Naive thymus-derived CD8-positive, alpha-beta T cell (primary cell): ENCODE results near the gene METAP2. TPM values are rescaled to one million over a fixed set of nuclear protein-coding genes. Genes with fewer than 3 reads are reported as not detected.
A peak's percentile ranks its signal among the peaks of the same experiment; 100 is the strongest.
"Not testable (repeated sequence)": the region's sequence is repeated elsewhere in the genome, so short reads cannot be mapped to it uniquely, and the experiment has no call there.

Experiments
- ATAC-seq, 2 donors: fragments of 150-1000 bp; cut with Tn5 transposase in 1 of 2; sonication (Bioruptor Pico), chemical (Tn5 transposase) in 1 of 2; 1 replicate in 1 of 2; 2 replicates in 1 of 2; pipeline ENCODE4 v1.10.0; 2021; ENCODE audit warnings: mild to moderate bottlenecking in 2 of 2, moderate library complexity in 2 of 2
- POLR2A ChIA-PET: fragments of 350-600 bp; sonication (Branson Sonifier 250); formaldehyde crosslinking; loops from one replicate; lab custom pipeline; 2021; ENCODE audit warnings: antibody characterized with exemption; lab: Charles Lee
- DNase-seq, 10 donors: peaks; one replicate each; pipeline versions ENCODE4 v3.0.0 to v3.0.0-alpha.2; 2020 to 2022
- H3K27ac Mint-ChIP-seq, 10 donors: one replicate each; pipeline ENCODE4 v1.8.0; 2020 to 2022; ENCODE audit warnings: mild to moderate bottlenecking in 10 of 10, mixed read lengths in 10 of 10, moderate library complexity in 4 of 10, inconsistent platforms in 1 of 10
- H3K27me3 Mint-ChIP-seq, 5 donors: one replicate each; pipeline ENCODE4 v1.8.0; 2021 to 2022; ENCODE audit warnings: mixed read lengths in 5 of 5
- H3K36me3 Mint-ChIP-seq, 3 donors: one replicate each; pipeline ENCODE4 v1.8.0; 2020 to 2022; ENCODE audit warnings: mixed read lengths in 3 of 3, mild to moderate bottlenecking in 2 of 3, inconsistent platforms in 1 of 3
- H3K4me1 Mint-ChIP-seq, 4 donors: one replicate each; pipeline ENCODE4 v1.8.0; 2021 to 2022; ENCODE audit warnings: mixed read lengths in 4 of 4
- H3K4me3 Mint-ChIP-seq, 10 donors: one replicate each; pipeline ENCODE4 v1.8.0; 2020 to 2022; ENCODE audit warnings: mild to moderate bottlenecking in 10 of 10, mixed read lengths in 10 of 10, moderate library complexity in 6 of 10, inconsistent platforms in 1 of 10
- H3K9me3 Mint-ChIP-seq, 9 donors: one replicate each; pipeline ENCODE4 v1.8.0; 2020 to 2022; ENCODE audit warnings: mixed read lengths in 9 of 9, mild to moderate bottlenecking in 3 of 9, inconsistent platforms in 1 of 9, moderate library complexity in 1 of 9
- polyA plus RNA-seq, 3 donors: library from polyadenylated mRNA; unstranded; fragments of 300-500 nt; fragmentation: Illumina TruSeq; gene quantifications; one replicate each; pipeline ENCODE4 v1.2.3, GENCODE V29; 2021
- total RNA-seq, 8 experiments: library from RNA in 2 of 8; stranded (reverse) in 2 of 8; gene quantifications; one replicate each; pipeline ENCODE4 v1.2.3 and lab custom pipeline; 2021 to 2026

METAP2 gene
- total and polyA plus RNA-seq, 5 experiments from 2014 or later: 35.9 to 68.3 (median 40.3) TPM

- DNase-seq (no peak), ATAC-seq (no peak)
- peaks cover 0 to 9% (median 0%) of the 10 kb centered on the region in 9 donors for H3K9me3 Mint-ChIP-seq
- POLR2A ChIA-PET: no interaction called here
- H3K4me3 Mint-ChIP-seq: peak overlapping the region in 4 of 10 donors; percentile 11 to 63 (median 36)
- H3K27ac Mint-ChIP-seq: peak overlapping the region in 1 of 10 donors; percentile 77
- peaks cover 0 to 5% (median 0%) of the 10 kb centered on the region in 3 donors for H3K36me3 Mint-ChIP-seq
- H3K27me3 Mint-ChIP-seq: peaks cover 14 to 51% (median 25%) of the 10 kb centered on the region in 5 donors
- H3K4me1 Mint-ChIP-seq: peaks cover 0 to 6% (median 1%) of the 10 kb centered on the region in 4 donors
Observed at GRCh38 chr12:95446506-95446900, 27.4 kb upstream of the METAP2 start.

GRCh38 chr12:95449656-95450055 is 24.3 kb upstream of the METAP2 start:
- H3K4me1 Mint-ChIP-seq, POLR2A ChIA-PET, H3K4me3 Mint-ChIP-seq, ATAC-seq, H3K27ac Mint-ChIP-seq, H3K9me3 Mint-ChIP-seq, DNase-seq, H3K36me3 Mint-ChIP-seq: not testable (repeated sequence)
- H3K27me3 Mint-ChIP-seq: peaks cover 14 to 51% (median 25%) of the 10 kb centered on the region in 5 donors

GRCh38 chr12:95452501-95452900 is 21.5 kb upstream of the METAP2 start:
- H3K4me3 Mint-ChIP-seq, DNase-seq, H3K4me1 Mint-ChIP-seq, H3K27ac Mint-ChIP-seq, POLR2A ChIA-PET, ATAC-seq, H3K36me3 Mint-ChIP-seq: not testable (repeated sequence)
- peaks cover 0 to 17% (median 10%) of the 10 kb centered on the region in 9 donors for H3K9me3 Mint-ChIP-seq
- peaks cover 4 to 28% (median 16%) of the 10 kb centered on the region in 5 donors for H3K27me3 Mint-ChIP-seq

GRCh38 chr12:95453881-95454280 is 20.1 kb upstream of the METAP2 start:
- H3K4me1 Mint-ChIP-seq, DNase-seq, H3K4me3 Mint-ChIP-seq, POLR2A ChIA-PET, ATAC-seq, H3K27ac Mint-ChIP-seq: not testable (repeated sequence)
- H3K9me3 Mint-ChIP-seq: peaks cover 0 to 31% (median 16%) of the 10 kb centered on the region in 9 donors
- peaks cover 0 to 17% (median 16%) of the 10 kb centered on the region in 3 donors for H3K36me3 Mint-ChIP-seq
- peaks cover 0 to 24% (median 15%) of the 10 kb centered on the region in 5 donors for H3K27me3 Mint-ChIP-seq

GRCh38 chr12:95454780-95455215 is 19.2 kb upstream of the METAP2 start:
- ATAC-seq, H3K4me3 Mint-ChIP-seq, DNase-seq, POLR2A ChIA-PET, H3K27ac Mint-ChIP-seq, H3K4me1 Mint-ChIP-seq: not testable (repeated sequence)
- peaks cover 0 to 17% (median 16%) of the 10 kb centered on the region in 3 donors for H3K36me3 Mint-ChIP-seq
- H3K27me3 Mint-ChIP-seq: peaks cover 1 to 16% (median 12%) of the 10 kb centered on the region in 5 donors
- H3K9me3 Mint-ChIP-seq: peaks cover 0 to 36% (median 17%) of the 10 kb centered on the region in 9 donors

- DNase-seq, H3K4me1 Mint-ChIP-seq, ATAC-seq, POLR2A ChIA-PET, H3K27me3 Mint-ChIP-seq, H3K27ac Mint-ChIP-seq, H3K4me3 Mint-ChIP-seq: not testable (repeated sequence)
- H3K9me3 Mint-ChIP-seq: peaks cover 0 to 36% (median 17%) of the 10 kb centered on the region in 9 donors
- H3K36me3 Mint-ChIP-seq: peaks cover 0 to 17% (median 16%) of the 10 kb centered on the region in 3 donors
Observed at GRCh38 chr12:95457605-95458004, 16.3 kb upstream of the METAP2 start.

GRCh38 chr12:95458761-95459160 is 15.2 kb upstream of the METAP2 start:
- Mint-ChIP-seq H3K4me3 (no peak overlapping the region), H3K27me3 (peaks cover 0 to 2% (median 0%) of the 10 kb centered on the region in 5 donors), H3K4me1 (peaks cover 0 to 2% (median 0%) of the 10 kb centered on the region in 4 donors), H3K36me3 (peaks cover 0 to 17% (median 16%) of the 10 kb centered on the region in 3 donors), H3K27ac (no peak overlapping the region), H3K9me3 (peaks cover 0 to 36% (median 17%) of the 10 kb centered on the region in 9 donors)
- POLR2A ChIA-PET: no interaction called here
- ATAC-seq (no peak), DNase-seq (no peak)

GRCh38 chr12:95459310-95459709 is 14.6 kb upstream of the METAP2 start:
- peaks cover 0 to 2% (median 0%) of the 10 kb centered on the region in 5 donors for H3K27me3 Mint-ChIP-seq
- DNase-seq: no peak
- POLR2A ChIA-PET: no interaction called here
- H3K27ac Mint-ChIP-seq: no peak overlapping the region
- no peak for ATAC-seq
- H3K4me1 Mint-ChIP-seq: peaks cover 0 to 2% (median 0%) of the 10 kb centered on the region in 4 donors
- H3K4me3 Mint-ChIP-seq: no peak overlapping the region
- peaks cover 0 to 17% (median 16%) of the 10 kb centered on the region in 3 donors for H3K36me3 Mint-ChIP-seq
- peaks cover 0 to 36% (median 17%) of the 10 kb centered on the region in 9 donors for H3K9me3 Mint-ChIP-seq

- Mint-ChIP-seq H3K27me3 (peaks cover 0 to 2% (median 0%) of the 10 kb centered on the region in 5 donors), H3K27ac (no peak overlapping the region), H3K4me3 (no peak overlapping the region), H3K36me3 (peaks cover 0 to 17% (median 16%) of the 10 kb centered on the region in 3 donors), H3K9me3 (peaks cover 0 to 36% (median 17%) of the 10 kb centered on the region in 9 donors), H3K4me1 (peaks cover 0 to 2% (median 0%) of the 10 kb centered on the region in 4 donors)
- DNase-seq (no peak), ATAC-seq (no peak)
- POLR2A ChIA-PET: no interaction called here
Observed at GRCh38 chr12:95460105-95460504, 13.8 kb upstream of the METAP2 start.

GRCh38 chr12:95460896-95461295 is 13.1 kb upstream of the METAP2 start:
- Mint-ChIP-seq H3K36me3 (peaks cover 0 to 16% (median 13%) of the 10 kb centered on the region in 3 donors), H3K4me3 (no peak overlapping the region), H3K27ac (no peak overlapping the region), H3K27me3 (peaks cover 0 to 2% (median 0%) of the 10 kb centered on the region in 5 donors), H3K4me1 (peaks cover 0 to 2% (median 0%) of the 10 kb centered on the region in 4 donors), H3K9me3 (peaks cover 0 to 31% (median 17%) of the 10 kb centered on the region in 9 donors)
- POLR2A ChIA-PET: no interaction called here
- DNase-seq (no peak), ATAC-seq (no peak)

GRCh38 chr12:95462081-95462480 is 11.9 kb upstream of the METAP2 start:
- Mint-ChIP-seq H3K9me3 (peaks cover 0 to 22% (median 13%) of the 10 kb centered on the region in 9 donors), H3K4me1 (peaks cover 0 to 2% (median 0%) of the 10 kb centered on the region in 4 donors), H3K27me3 (peaks cover 0 to 2% (median 0%) of the 10 kb centered on the region in 5 donors), H3K27ac (no peak overlapping the region), H3K36me3 (peaks cover 0 to 11% (median 10%) of the 10 kb centered on the region in 3 donors), H3K4me3 (no peak overlapping the region)
- ATAC-seq: no peak
- POLR2A ChIA-PET: interaction anchor here (0.6 kb wide), 1 partner anchor 72 kb away, joined by 4 read pairs; no protein-coding TSS in a partner anchor
- no peak for DNase-seq

GRCh38 chr12:95462551-95462950 is 11.4 kb upstream of the METAP2 start:
- Mint-ChIP-seq H3K27ac (no peak overlapping the region), H3K4me1 (peaks cover 0 to 2% (median 0%) of the 10 kb centered on the region in 4 donors), H3K36me3 (peaks cover 0 to 10% (median 8%) of the 10 kb centered on the region in 3 donors), H3K4me3 (no peak overlapping the region), H3K9me3 (peaks cover 0 to 18% (median 9%) of the 10 kb centered on the region in 9 donors), H3K27me3 (peaks cover 0 to 2% (median 0%) of the 10 kb centered on the region in 5 donors)
- POLR2A ChIA-PET: no interaction called here
- DNase-seq (no peak), ATAC-seq (no peak)

GRCh38 chr12:95463050-95463449 is 10.9 kb upstream of the METAP2 start:
- DNase-seq (no peak), ATAC-seq (no peak)
- Mint-ChIP-seq H3K4me1 (peaks cover 0 to 2% (median 0%) of the 10 kb centered on the region in 4 donors), H3K27ac (no peak overlapping the region), H3K9me3 (peaks cover 0 to 13% (median 7%) of the 10 kb centered on the region in 9 donors), H3K27me3 (peaks cover 0 to 2% (median 0%) of the 10 kb centered on the region in 5 donors), H3K36me3 (peaks cover 0 to 6% (median 5%) of the 10 kb centered on the region in 3 donors), H3K4me3 (no peak overlapping the region)
- POLR2A ChIA-PET: no interaction called here
